Small intestine (tissue), 7 donors: ENCODE data around the gene GZMM. TPM values are rescaled to one million over a fixed set of nuclear protein-coding genes. Genes with fewer than 3 reads are reported as not detected.

Experiments used
- DNase-seq, 2 donors: peaks; one replicate each; pipeline versions ENCODE4 v3.0.0 to v3.0.0-alpha.2; 2013
- FAIRE-seq: peaks from 2 replicates; lab custom pipeline; 2012; peaks lifted over from hg19 to GRCh38; lab: Jason Lieb, UNC
- H3K27ac ChIP-seq, 3 donors: one replicate each; pipeline ENCODE4 v1.5.1; 2013; ENCODE audit warnings: low read length in 2 of 3, mild to moderate bottlenecking in 2 of 3, control low read depth in 1 of 3, inconsistent platforms in 1 of 3, low read depth in 1 of 3, moderate library complexity in 1 of 3
- H3K27me3 ChIP-seq, 3 donors: one replicate each; pipeline ENCODE4 v1.6.1; 2013; ENCODE audit warnings: low read length in 3 of 3, inconsistent platforms in 1 of 3; ENCODE audit not compliant: control insufficient read depth in 3 of 3, insufficient read depth in 3 of 3
- H3K36me3 ChIP-seq, 3 donors: one replicate each; pipeline ENCODE4 v1.6.1; 2013; ENCODE audit warnings: low read length in 3 of 3, inconsistent platforms in 1 of 3, low read depth in 1 of 3, mild to moderate bottlenecking in 1 of 3, moderate library complexity in 1 of 3; ENCODE audit not compliant: control insufficient read depth in 3 of 3, insufficient read depth in 2 of 3
- H3K4me1 ChIP-seq, 3 donors: one replicate each; pipeline ENCODE4 v1.6.1; 2013; ENCODE audit warnings: low read length in 2 of 3, inconsistent platforms in 1 of 3, low read depth in 1 of 3, mild to moderate bottlenecking in 1 of 3, moderate library complexity in 1 of 3; ENCODE audit not compliant: control insufficient read depth in 3 of 3, insufficient read depth in 2 of 3
- H3K4me3 ChIP-seq, 3 donors: one replicate each; pipeline ENCODE4 v1.5.1; 2013; ENCODE audit warnings: low read length in 3 of 3, control low read depth in 1 of 3, inconsistent platforms in 1 of 3, low read depth in 1 of 3, mild to moderate bottlenecking in 1 of 3, moderate library complexity in 1 of 3
- H3K9me3 ChIP-seq, 2 donors: one replicate each; pipeline ENCODE4 v1.6.1; 2013; ENCODE audit warnings: low read depth in 1 of 2, low read length in 1 of 2; ENCODE audit not compliant: control insufficient read depth in 2 of 2, insufficient read depth in 1 of 2
- WGBS, 3 donors: extraction: QIAGEN DNeasy Blood & Tissue Kit; methylation state at CpG; one replicate each; pipeline ENCODE4 v1.1.7; 2013; 5-methylcytosine and 5-hydroxymethylcytosine counted together
- polyA plus RNA-seq, 4 donors: library from polyadenylated mRNA; stranded (reverse) in 3 of 4; unstranded in 1 of 4; fragments of 200-250 nt in 3 of 4; fragments of 120-200 nt in 1 of 4; gene quantifications; one replicate each; pipeline versions ENCODE4 v1.2.1 to v1.2.3, GENCODE V29; 2013
- donor health status: healthy with polysubstance abuse.
- donor health status: control.
- donor health status: control.
- donor health status: Bipolar disorder and iron deficiency.
- donor health status: healthy.

The GZMM gene
- polyA plus RNA-seq, 4 donors = 0.89 to 5.7 (median 1.8) TPM

DNA sequence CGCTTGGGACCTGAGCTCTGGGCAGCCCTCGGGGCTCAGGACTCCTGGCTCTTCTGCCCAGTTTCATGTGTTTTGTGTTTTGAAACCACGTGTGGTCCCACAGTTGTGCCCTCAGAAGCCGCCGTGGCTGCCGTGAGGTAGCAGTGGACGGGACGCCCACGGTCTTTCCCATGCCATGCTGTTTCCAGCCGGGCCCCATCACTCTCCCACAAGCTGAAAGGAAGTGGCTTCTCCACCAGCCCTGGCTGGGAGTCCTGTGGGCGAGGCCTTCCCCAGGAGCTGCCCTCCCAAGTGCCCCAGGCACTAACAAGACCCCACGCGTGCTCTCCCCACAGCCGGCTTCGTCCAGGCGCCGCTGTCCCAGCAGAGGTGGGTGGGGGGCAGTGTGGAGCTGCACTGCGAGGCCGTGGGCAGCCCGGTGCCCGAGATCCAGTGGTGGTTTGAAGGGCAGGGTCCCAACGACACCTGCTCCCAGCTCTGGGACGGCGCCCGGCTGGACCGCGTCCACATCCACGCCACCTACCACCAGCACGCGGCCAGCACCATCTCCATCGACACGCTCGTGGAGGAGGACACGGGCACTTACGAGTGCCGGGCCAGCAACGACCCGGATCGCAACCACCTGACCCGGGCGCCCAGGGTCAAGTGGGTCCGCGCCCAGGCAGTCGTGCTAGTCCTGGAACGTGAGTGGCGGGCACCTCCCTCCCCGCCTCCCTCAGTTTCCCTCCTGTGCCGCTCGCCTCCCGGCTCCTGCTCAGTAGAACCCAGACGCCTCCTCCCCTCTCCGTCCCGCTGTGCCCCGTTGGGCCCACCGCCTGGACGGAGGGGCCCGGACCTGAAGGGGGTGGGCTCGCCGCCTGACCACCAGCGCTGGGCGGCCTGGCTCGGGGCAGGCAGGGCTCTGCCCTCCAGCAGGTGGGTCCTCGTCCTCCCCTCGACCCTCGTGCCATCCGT is 33.9 kb downstream of the GZMM start:
- no peak for FAIRE-seq
- Histone ChIP-seq H3K27me3 (no peaks in the 10 kb centered on the region), H3K4me1 (peaks cover 3 to 27% (median 12%) of the 10 kb centered on the region in 3 donors), H3K4me3 (no peak overlapping the region), H3K36me3 (peaks cover 12 to 69% (median 13%) of the 10 kb centered on the region in 3 donors), H3K9me3 (no peaks in the 10 kb centered on the region), H3K27ac (no peak overlapping the region)
- WGBS, 3 donors = 91% methylated on average over 58 to 66 of the region's 66 CpGs
- no peak for DNase-seq

- H3K27ac ChIP-seq = no peak overlapping the region
- DNase-seq = no peak
- H3K4me1 ChIP-seq = peaks cover 3 to 19% (median 12%) of the 10 kb centered on the region in 3 donors
- FAIRE-seq = no peak
- no peaks in the 10 kb centered on the region for H3K9me3 ChIP-seq
- H3K36me3 ChIP-seq = peaks cover 15 to 83% (median 15%) of the 10 kb centered on the region in 3 donors
- no peak overlapping the region for H3K4me3 ChIP-seq
- WGBS, 3 donors = 86 to 90% (median 86%) methylated on average over 45 to 46 of the region's 46 CpGs
- H3K27me3 ChIP-seq = no peaks in the 10 kb centered on the region
These were observed 35.4 kb downstream of the GZMM start for GRCh38 chr19:579111-579841.

GRCh38 chr19:579842-580155 is 35.9 kb downstream of the GZMM start:
- Histone ChIP-seq H3K27ac (no peak overlapping the region), H3K4me3 (no peak overlapping the region), H3K27me3 (no peaks in the 10 kb centered on the region), H3K9me3 (no peaks in the 10 kb centered on the region), H3K36me3 (peaks cover 15 to 78% (median 15%) of the 10 kb centered on the region in 3 donors), H3K4me1 (peaks cover 0 to 14% (median 7%) of the 10 kb centered on the region in 3 donors)
- 90 to 95% (median 91%) methylated on average over 6 to 11 of the region's 11 CpGs for WGBS, 3 donors
- FAIRE-seq (no peak), DNase-seq (no peak)

DNA sequence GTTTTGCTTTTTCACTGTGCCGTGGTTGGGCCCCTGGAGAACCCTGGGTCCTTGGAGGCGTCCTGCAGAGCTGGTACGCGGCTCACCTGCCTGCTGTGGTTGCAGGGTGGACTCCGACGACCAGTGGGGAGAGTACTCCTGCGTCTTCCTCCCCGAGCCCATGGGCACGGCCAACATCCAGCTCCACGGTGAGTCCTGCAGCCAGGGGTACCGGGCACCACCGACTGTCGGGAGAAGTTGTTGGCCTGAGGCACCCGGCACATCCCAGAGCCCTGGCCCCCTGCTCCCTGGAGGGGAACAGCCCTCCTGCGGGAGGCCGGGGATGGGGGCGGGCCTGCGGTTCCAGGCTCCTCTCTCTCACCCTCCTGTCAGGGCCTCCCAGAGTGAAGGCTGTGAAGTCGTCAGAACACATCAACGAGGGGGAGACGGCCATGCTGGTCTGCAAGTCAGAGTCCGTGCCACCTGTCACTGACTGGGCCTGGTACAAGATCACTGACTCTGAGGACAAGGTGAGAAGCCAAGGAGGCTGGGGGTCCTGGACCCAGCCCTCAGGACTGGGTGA is 36.5 kb downstream of the GZMM start:
- peaks cover 15 to 77% (median 15%) of the 10 kb centered on the region in 3 donors for H3K36me3 ChIP-seq
- H3K4me1 ChIP-seq = peaks cover 0 to 9% (median 3%) of the 10 kb centered on the region in 3 donors
- H3K9me3 ChIP-seq = no peaks in the 10 kb centered on the region
- no peak overlapping the region for H3K27ac ChIP-seq
- FAIRE-seq (no peak), DNase-seq (no peak)
- H3K4me3 ChIP-seq = no peak overlapping the region
- WGBS, 3 donors = 90 to 93% (median 92%) methylated on average over 21 to 22 of the region's 22 CpGs
- H3K27me3 ChIP-seq = no peaks in the 10 kb centered on the region

DNA sequence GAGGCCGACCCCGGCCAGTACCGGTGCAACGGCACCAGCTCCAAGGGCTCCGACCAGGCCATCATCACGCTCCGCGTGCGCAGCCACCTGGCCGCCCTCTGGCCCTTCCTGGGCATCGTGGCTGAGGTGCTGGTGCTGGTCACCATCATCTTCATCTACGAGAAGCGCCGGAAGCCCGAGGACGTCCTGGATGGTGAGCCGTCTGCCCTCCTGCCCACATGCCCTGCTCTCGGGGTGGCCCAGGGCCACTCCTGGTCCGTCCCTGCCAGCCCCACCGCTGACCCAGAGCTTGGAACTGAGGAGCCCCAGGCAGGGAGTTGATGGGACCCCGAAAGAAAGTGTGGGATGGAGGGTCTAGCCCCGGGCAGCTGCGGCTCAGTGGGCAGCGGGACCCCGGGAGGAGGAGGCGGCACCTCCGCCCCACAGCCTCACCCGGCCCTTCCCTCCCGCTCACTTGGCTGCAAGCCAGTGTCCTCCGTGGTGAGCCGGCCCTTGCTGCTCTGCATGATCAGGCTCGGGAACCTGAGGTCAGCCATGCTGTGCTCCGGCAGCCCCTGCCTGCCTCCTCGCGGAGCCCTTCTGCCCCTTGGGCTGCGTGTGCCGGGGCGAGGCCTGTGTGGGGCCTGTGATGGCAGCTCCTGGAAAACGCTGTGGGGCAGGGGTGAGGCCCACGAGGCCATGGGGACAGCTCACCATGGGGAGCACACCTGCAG is 37.7 kb downstream of the GZMM start:
- Histone ChIP-seq H3K36me3 (peaks cover 15 to 69% (median 15%) of the 10 kb centered on the region in 3 donors), H3K4me1 (no peaks in the 10 kb centered on the region), H3K27ac (no peak overlapping the region), H3K27me3 (peaks cover 0 to 10% (median 2%) of the 10 kb centered on the region in 3 donors), H3K9me3 (no peaks in the 10 kb centered on the region), H3K4me3 (no peak overlapping the region)
- DNase-seq = no peak
- 84 to 88% (median 86%) methylated on average over 36 to 40 of the region's 40 CpGs for WGBS, 3 donors
- FAIRE-seq = no peak

GRCh38 chr19:582497-583197 is 38.8 kb downstream of the GZMM start:
- H3K27ac ChIP-seq = no peak overlapping the region
- H3K27me3 ChIP-seq = peaks cover 0 to 15% (median 2%) of the 10 kb centered on the region in 3 donors
- H3K4me1 ChIP-seq = no peaks in the 10 kb centered on the region
- DNase-seq = no peak
- peaks cover 14 to 58% (median 15%) of the 10 kb centered on the region in 3 donors for H3K36me3 ChIP-seq
- no peak for FAIRE-seq
- 80 to 86% (median 82%) methylated on average over 30 to 31 of the region's 31 CpGs for whole genome bisulfite sequencing, 3 donors
- H3K9me3 ChIP-seq = no peaks in the 10 kb centered on the region
- no peak overlapping the region for H3K4me3 ChIP-seq

GRCh38 chr19:583198-583967 is 39.5 kb downstream of the GZMM start:
- FAIRE-seq (no peak), DNase-seq (no peak)
- Histone ChIP-seq H3K36me3 (peaks cover 11 to 51% (median 15%) of the 10 kb centered on the region in 3 donors), H3K9me3 (no peaks in the 10 kb centered on the region), H3K4me3 (no peak overlapping the region), H3K27me3 (peaks cover 0 to 23% (median 5%) of the 10 kb centered on the region in 3 donors), H3K4me1 (peaks cover 0 to 3% (median 0%) of the 10 kb centered on the region in 3 donors), H3K27ac (no peak overlapping the region)
- WGBS, 3 donors = 88 to 91% (median 89%) methylated on average over 27 of the region's 27 CpGs
